AG09319 (cell line): ENCODE results near the gene EIF4EBP2.
A peak's percentile ranks its signal among the peaks of the same experiment; 100 is the strongest.

Experiments used
- DNase-seq: peaks from one replicate; pipeline ENCODE4 v3.0.0-alpha.2; 2010; ENCODE audit warnings: low read depth; ENCODE audit errors: extremely low read depth
- TF ChIP-seq, protein P1 (sequence below): IDR thresholded peaks from 2 replicates; pipeline ENCODE4 v1.5.1; 2011; ENCODE audit warnings: low read depth, mild to moderate bottlenecking, inconsistent platforms, low read length, moderate library complexity

EIF4EBP2 gene

DNA sequence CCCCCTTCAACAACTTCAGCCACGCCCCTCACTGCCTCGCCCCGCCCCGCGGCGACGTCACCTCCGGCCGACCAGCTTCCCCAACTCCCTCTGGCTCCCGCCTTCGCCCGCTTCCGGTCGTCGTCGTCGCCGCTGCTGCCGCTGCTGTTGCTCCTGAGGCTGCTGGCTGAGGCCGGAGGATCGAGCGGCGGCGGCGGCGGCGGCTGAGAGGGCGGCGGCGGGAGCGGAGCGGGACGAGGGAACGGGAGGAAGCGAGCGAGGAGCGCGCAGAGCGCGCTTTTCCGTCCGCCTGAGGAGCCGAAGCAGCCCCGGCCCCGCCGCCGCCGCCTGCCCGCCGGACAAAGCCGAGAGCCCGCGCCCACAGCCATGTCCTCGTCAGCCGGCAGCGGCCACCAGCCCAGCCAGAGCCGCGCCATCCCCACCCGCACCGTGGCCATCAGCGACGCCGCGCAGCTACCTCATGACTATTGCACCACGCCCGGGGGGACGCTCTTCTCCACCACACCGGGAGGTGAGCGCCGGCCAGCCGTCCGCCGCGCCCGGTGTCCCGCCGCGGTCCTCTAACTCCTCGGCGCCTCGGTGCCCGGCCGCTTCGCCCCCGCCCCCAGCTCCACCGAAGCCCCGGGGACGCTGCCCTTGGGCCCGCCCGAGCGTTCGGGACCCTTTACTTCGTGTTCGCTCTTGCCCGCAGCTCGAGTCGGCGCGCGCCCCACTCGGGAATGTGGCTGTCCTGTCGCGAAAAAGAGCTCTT, at the start of gene EIF4EBP2:
TSS of gene EIF4EBP2 (plus strand) at position 110 of the 751 bp plus-strand sequence. CDS start at position 367, 257 bp downstream.
- peak; percentile 89 for DNase-seq
- TF ChIP-seq, protein P1, sequence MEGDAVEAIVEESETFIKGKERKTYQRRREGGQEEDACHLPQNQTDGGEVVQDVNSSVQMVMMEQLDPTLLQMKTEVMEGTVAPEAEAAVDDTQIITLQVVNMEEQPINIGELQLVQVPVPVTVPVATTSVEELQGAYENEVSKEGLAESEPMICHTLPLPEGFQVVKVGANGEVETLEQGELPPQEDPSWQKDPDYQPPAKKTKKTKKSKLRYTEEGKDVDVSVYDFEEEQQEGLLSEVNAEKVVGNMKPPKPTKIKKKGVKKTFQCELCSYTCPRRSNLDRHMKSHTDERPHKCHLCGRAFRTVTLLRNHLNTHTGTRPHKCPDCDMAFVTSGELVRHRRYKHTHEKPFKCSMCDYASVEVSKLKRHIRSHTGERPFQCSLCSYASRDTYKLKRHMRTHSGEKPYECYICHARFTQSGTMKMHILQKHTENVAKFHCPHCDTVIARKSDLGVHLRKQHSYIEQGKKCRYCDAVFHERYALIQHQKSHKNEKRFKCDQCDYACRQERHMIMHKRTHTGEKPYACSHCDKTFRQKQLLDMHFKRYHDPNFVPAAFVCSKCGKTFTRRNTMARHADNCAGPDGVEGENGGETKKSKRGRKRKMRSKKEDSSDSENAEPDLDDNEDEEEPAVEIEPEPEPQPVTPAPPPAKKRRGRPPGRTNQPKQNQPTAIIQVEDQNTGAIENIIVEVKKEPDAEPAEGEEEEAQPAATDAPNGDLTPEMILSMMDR, result no peak

- DNase-seq, result no peak
- TF ChIP-seq, protein P1, result no peak
These were observed 49.4 kb upstream of the EIF4EBP2 start for GRCh38 chr10:70354556-70354955.

DNA sequence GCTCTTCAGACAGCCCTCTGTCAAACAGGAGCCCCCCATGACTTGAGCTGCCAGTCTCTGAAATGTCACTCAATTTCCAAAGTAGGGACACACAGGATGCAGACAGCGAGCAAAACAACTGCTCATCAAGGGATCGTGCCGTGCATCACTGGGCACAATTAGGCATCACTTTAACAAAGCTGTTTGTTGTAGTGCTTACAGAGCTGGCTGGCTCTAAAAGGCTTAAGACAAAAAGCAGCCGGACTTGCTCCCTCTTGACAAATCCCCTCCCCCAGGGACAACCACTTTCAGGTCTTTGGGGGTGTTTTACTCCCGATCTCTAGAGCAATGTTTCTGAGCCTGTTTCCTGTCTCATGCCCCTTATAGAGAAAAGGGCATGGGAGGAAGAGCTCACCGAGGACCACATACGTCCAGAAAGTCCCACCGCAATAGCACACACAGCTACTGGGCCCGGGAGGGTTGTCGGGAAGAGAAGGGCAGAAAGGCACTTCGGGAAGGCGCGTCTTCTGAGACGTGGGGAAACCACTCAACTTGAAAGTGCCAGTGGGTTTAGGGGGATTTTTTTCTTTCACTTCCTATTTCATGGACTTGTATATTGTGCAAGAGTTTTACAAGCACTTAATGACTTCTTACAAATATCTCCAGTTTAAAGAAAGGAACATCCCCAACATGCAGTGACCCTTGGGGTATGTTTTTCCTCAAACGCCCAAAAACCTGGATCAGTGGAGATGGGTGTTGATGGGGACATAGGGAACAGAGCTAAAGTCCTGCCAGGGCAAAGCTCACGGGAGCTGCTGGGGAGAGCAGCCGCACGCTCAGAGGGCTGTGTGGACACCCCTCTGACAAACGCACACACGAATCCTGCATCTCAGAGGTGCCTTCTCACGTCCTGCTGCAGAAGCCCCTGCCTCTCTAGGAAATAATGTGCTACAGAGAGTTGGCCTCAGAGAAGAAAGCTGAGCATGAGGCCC, 48.6 kb upstream of the EIF4EBP2 start:
- no peak for DNase-seq
- TF ChIP-seq, protein P1, result no peak

- TF ChIP-seq, protein P1, result no peak
- no peak for DNase-seq
These were observed 46.4 kb upstream of the EIF4EBP2 start for GRCh38 chr10:70357565-70357964.

DNA sequence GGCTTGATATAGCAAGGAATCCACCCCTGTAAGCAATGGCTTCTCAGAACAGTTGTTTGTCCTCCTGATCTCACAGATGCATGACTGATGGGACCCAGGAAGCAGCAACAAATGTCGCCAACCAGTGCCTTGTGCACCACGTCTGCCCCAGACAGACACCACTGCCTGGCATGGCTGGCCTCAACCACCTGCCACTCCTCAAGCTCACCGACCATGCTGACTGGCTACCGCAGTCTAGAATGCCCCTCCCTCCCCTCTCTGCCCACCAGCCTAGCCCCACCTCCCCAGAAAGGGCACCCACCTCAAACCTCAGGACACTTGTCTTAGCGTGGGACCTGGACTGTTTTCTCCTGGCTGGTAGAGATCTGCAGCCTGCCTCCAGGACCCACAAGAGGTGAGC, 45.5 kb upstream of the EIF4EBP2 start:
- no peak for DNase-seq
- TF ChIP-seq, protein P1, result no peak

DNA sequence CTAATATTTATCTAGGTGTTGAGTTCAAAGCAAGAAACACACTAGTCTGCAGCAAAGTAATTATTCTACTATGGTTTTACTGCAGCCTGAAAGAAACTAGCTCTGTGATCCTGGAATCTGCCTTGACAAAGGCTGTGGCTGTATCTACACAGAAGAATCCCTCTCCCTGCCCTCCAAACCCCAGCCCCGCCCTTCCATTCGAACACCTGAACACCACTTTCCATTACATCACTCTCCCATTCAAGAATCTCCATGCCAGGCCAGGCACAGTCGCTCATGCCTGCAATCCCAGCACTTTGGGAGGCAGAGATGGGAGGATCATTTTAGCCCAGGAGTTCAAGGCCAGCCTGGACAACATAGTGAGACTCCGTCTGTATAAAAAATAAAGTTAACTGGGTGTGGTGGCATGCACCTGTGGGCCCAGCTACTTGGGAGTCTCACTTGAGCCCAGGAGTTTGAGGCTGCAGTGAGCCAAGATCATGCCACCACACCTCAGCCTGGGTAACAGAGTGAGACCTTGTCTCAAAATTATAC, 44.9 kb upstream of the EIF4EBP2 start:
- DNase-seq, result no peak
- TF ChIP-seq, protein P1, result no peak

DNA sequence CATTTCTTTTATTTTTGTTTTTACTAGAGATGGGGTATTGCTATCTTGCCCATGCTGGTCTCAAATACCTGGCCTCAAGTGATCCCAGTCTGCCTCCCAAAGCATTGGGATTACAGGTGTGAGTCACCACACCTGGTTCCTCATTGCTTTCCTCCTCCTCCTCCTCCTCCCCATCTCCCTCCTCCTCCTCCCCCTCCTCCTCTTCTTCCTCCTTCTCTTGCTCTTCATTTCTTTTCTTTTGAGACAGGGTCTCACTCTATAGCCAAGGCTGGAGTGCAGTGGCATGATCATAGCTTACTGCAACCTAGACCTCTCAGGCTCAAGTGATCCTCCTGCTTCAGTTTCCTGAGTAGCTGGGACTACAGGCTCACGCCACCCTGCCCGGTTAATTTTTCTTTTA, 43.7 kb upstream of the EIF4EBP2 start:
- TF ChIP-seq, protein P1, result no peak
- DNase-seq, result no peak
